PC-9 (cell line): ENCODE measurements around the gene HPCAL1.

Experiments
- EZH2 ChIP-seq: fragments of 200-600 bp; sonication (generic); IDR thresholded peaks from 2 replicates; pipeline ENCODE4 v1.8.0; 2017; ENCODE audit warnings: antibody characterized with exemption, low read depth
- TF ChIP-seq, protein P1 (sequence below): fragments of 200-600 bp; sonication (generic); conservative IDR thresholded peaks from 2 replicates; pipeline ENCODE4 v1.6.1; 2017; ENCODE audit warnings: mixed run types, antibody characterized with exemption, mild to moderate bottlenecking, moderate library complexity

DNA sequence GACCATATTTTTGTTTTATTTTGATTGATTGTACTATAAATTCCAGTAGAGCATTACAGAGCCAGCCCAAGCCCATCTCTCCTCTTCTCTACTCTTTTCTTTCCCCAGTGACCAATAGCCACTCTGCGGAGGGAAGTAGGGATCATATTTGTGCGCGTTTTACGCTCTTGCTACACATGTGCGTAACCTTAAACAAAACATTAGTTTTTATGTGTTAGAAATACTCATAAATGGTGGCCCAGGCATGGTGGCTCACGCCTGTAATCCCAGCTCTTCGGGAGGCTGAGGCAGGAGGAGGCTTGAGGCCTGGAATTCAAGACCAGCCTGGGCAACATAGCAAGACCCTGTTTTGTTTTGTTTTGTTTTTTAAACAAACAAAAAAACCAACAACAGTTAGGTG is 31.3 kb downstream of the HPCAL1 start:
- TF ChIP-seq, protein P1, sequence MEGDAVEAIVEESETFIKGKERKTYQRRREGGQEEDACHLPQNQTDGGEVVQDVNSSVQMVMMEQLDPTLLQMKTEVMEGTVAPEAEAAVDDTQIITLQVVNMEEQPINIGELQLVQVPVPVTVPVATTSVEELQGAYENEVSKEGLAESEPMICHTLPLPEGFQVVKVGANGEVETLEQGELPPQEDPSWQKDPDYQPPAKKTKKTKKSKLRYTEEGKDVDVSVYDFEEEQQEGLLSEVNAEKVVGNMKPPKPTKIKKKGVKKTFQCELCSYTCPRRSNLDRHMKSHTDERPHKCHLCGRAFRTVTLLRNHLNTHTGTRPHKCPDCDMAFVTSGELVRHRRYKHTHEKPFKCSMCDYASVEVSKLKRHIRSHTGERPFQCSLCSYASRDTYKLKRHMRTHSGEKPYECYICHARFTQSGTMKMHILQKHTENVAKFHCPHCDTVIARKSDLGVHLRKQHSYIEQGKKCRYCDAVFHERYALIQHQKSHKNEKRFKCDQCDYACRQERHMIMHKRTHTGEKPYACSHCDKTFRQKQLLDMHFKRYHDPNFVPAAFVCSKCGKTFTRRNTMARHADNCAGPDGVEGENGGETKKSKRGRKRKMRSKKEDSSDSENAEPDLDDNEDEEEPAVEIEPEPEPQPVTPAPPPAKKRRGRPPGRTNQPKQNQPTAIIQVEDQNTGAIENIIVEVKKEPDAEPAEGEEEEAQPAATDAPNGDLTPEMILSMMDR: no peak
- no peak for TF ChIP-seq EZH2
